Effector memory CD8-positive, alpha-beta T cell (primary cell): ENCODE data around the gene ARMH2.

Source experiments
- ATAC-seq: fragments of 150-1000 bp; cut with Tn5 transposase; replicated peaks from 2 replicates; pipeline ENCODE4 v1.10.0; 2021; ENCODE audit warnings: mild to moderate bottlenecking, moderate library complexity
- DNase-seq, 3 experiments: peaks; one replicate each; pipeline ENCODE4 v3.0.0; 2021
- H3K27ac Mint-ChIP-seq, 2 donors: one replicate each; pipeline ENCODE4 v1.8.0; 2022; ENCODE audit warnings: mild to moderate bottlenecking in 2 of 2, mixed read lengths in 2 of 2, moderate library complexity in 2 of 2
- H3K27me3 Mint-ChIP-seq, 2 donors: one replicate each; pipeline ENCODE4 v1.8.0; 2022; ENCODE audit warnings: mixed read lengths in 2 of 2
- H3K36me3 Mint-ChIP-seq: one replicate; pipeline ENCODE4 v1.8.0; 2022; ENCODE audit warnings: mild to moderate bottlenecking, moderate library complexity, mixed read lengths; ENCODE audit not compliant: insufficient read depth
- H3K4me1 Mint-ChIP-seq, 2 donors: one replicate each; pipeline ENCODE4 v1.8.0; 2022; ENCODE audit warnings: low read depth in 2 of 2, mixed read lengths in 2 of 2
- H3K4me3 Mint-ChIP-seq, 2 donors: one replicate each; pipeline ENCODE4 v1.8.0; 2022; ENCODE audit warnings: mild to moderate bottlenecking in 2 of 2, mixed read lengths in 2 of 2, moderate library complexity in 2 of 2
- H3K9me3 Mint-ChIP-seq, 2 donors: one replicate each; pipeline ENCODE4 v1.8.0; 2022; ENCODE audit warnings: mixed read lengths in 2 of 2

ARMH2 gene

DNA sequence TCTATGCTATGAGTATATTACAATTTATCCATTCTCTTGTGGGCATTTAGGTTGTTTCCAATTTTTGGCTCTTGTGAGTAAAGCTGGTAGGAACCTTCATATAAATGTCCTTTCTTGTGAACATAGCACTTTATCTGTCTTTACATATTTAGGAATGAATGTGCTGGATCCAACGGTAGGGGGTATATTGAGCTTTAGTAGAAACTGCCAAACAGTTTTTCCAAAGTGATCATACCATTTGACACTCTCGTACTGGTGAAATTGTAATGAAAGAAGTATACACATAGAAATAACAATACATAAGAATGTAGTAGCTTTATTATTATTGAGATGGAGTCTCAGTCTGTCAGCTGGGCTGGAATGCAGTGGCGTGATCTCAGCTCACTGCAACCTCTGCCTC, 30.9 kb upstream of the ARMH2 start:
- peak overlapping the region in 1 of 2 donors; percentile 26 for H3K27ac Mint-ChIP-seq
- no peak for ATAC-seq

GRCh38 chr6:24827970-24828369, 29.3 kb upstream of the ARMH2 start:
- Mint-ChIP-seq H3K27ac (peak overlapping the region; percentile 56 to 85), H3K4me1 (peaks cover 17 to 27% of the 10 kb centered on the region in 2 donors), H3K9me3 (no peaks in the 10 kb centered on the region), H3K36me3 (peaks cover 100% of the 10 kb centered on the region), H3K4me3 (no peak overlapping the region), H3K27me3 (no peaks in the 10 kb centered on the region)
- ATAC-seq: no peak
- DNase-seq: no peak

More for the DNA sequence above, 30.9 kb upstream of the ARMH2 start:
- no peaks in the 10 kb centered on the region for H3K27me3 Mint-ChIP-seq
- DNase-seq: no peak
- H3K4me3 Mint-ChIP-seq: no peak overlapping the region
- peaks cover 100% of the 10 kb centered on the region for H3K36me3 Mint-ChIP-seq
- H3K9me3 Mint-ChIP-seq: no peaks in the 10 kb centered on the region
- peaks cover 20 to 38% of the 10 kb centered on the region in 2 donors for H3K4me1 Mint-ChIP-seq

GRCh38 chr6:24827162-24827561, 28.4 kb upstream of the ARMH2 start:
- H3K27ac Mint-ChIP-seq: peak overlapping the region; percentile 56 to 85
- peaks cover 98% of the 10 kb centered on the region for H3K36me3 Mint-ChIP-seq
- no peak for DNase-seq
- H3K9me3 Mint-ChIP-seq: no peaks in the 10 kb centered on the region
- ATAC-seq: no peak
- peaks cover 17 to 27% of the 10 kb centered on the region in 2 donors for H3K4me1 Mint-ChIP-seq
- H3K27me3 Mint-ChIP-seq: no peaks in the 10 kb centered on the region
- H3K4me3 Mint-ChIP-seq: no peak overlapping the region

GRCh38 chr6:24825130-24825630, 26.5 kb upstream of the ARMH2 start:
- Mint-ChIP-seq H3K4me1 (peaks cover 16 to 19% of the 10 kb centered on the region in 2 donors), H3K27ac (peak overlapping the region in 1 of 2 donors; percentile 32), H3K4me3 (no peak overlapping the region), H3K9me3 (no peaks in the 10 kb centered on the region), H3K27me3 (no peaks in the 10 kb centered on the region), H3K36me3 (peaks cover 98% of the 10 kb centered on the region)
- DNase-seq (no peak), ATAC-seq (no peak)

- Mint-ChIP-seq H3K36me3 (peaks cover 94% of the 10 kb centered on the region), H3K4me1 (peaks cover 16 to 19% of the 10 kb centered on the region in 2 donors), H3K9me3 (no peaks in the 10 kb centered on the region), H3K27ac (peak overlapping the region; percentile 32 to 35), H3K4me3 (no peak overlapping the region), H3K27me3 (no peaks in the 10 kb centered on the region)
- ATAC-seq (no peak), DNase-seq (no peak)
These were observed 25.6 kb upstream of the ARMH2 start for GRCh38 chr6:24824142-24824938.

DNA sequence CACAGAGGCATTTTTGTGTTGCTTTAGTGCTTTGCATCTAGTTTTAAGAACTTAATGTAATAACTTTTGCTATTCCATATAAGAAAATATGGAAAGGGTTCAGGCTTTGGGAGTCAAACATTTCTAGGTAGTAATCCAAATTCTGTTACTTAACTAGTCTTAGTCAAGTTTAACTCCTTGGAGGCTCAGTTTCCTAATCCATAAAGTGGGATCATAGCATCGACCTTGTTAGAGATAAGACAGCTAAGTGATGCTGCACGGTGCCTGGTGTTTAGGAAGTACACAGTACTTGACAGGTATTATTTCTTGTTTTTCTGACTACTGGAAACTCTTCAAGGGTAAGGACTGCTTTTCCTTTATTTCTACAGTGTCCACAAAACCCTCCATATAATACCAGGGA, 24.5 kb upstream of the ARMH2 start:
- H3K36me3 Mint-ChIP-seq: peaks cover 94% of the 10 kb centered on the region
- H3K4me1 Mint-ChIP-seq: peaks cover 16 to 23% of the 10 kb centered on the region in 2 donors
- no peaks in the 10 kb centered on the region for H3K9me3 Mint-ChIP-seq
- no peak for ATAC-seq
- DNase-seq: no peak
- H3K27ac Mint-ChIP-seq: peak overlapping the region in 1 of 2 donors; percentile 35
- no peaks in the 10 kb centered on the region for H3K27me3 Mint-ChIP-seq
- no peak overlapping the region for H3K4me3 Mint-ChIP-seq

- no peaks in the 10 kb centered on the region for H3K27me3 Mint-ChIP-seq
- no peak overlapping the region for H3K4me3 Mint-ChIP-seq
- no peaks in the 10 kb centered on the region for H3K9me3 Mint-ChIP-seq
- H3K36me3 Mint-ChIP-seq: peaks cover 94% of the 10 kb centered on the region
- no peak overlapping the region for H3K27ac Mint-ChIP-seq
- ATAC-seq (no peak), DNase-seq (no peak)
- peaks cover 14 to 20% of the 10 kb centered on the region in 2 donors for H3K4me1 Mint-ChIP-seq
These were observed 24.0 kb upstream of the ARMH2 start for GRCh38 chr6:24822696-24823095.

DNA sequence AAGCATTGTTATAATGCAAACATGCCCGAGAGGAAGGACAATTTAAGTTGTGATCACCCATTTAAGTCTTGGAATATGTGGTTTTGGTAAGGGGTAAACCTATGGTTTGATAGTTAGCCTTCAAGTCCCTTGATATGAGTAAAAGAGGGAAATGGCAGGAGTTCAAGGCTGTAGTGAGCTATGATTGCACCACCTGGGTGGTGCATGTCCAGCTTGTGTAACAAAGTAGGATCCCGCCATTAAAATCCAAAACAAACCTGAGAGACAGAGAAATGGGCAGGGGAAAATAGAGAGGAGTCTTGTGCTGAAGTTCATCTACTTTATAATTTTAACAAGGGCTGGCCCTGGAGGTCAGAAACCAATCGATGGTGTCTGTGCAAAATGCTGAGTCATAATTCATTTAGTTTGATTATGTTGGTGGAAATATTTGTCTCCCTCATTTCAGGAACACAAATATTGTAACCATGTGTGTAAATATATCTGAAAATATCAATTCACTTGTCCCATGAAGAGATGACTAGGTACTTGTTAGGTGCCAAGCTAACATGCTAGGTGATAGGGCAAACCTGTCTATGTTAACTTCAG, 23.2 kb upstream of the ARMH2 start:
- Mint-ChIP-seq H3K27ac (peak overlapping the region; percentile 80 to 83), H3K9me3 (no peaks in the 10 kb centered on the region), H3K27me3 (no peaks in the 10 kb centered on the region), H3K36me3 (peaks cover 89% of the 10 kb centered on the region), H3K4me3 (no peak overlapping the region), H3K4me1 (peaks cover 8 to 13% of the 10 kb centered on the region in 2 donors)
- no peak for DNase-seq
- no peak for ATAC-seq

GRCh38 chr6:24818346-24818745, 19.6 kb upstream of the ARMH2 start:
- Mint-ChIP-seq H3K36me3 (peaks cover 53% of the 10 kb centered on the region), H3K27me3 (no peaks in the 10 kb centered on the region), H3K4me3 (no peak overlapping the region), H3K27ac (peak overlapping the region; percentile 67 to 75), H3K4me1 (peaks cover 3 to 4% of the 10 kb centered on the region in 2 donors), H3K9me3 (no peaks in the 10 kb centered on the region)
- DNase-seq: no peak
- ATAC-seq: no peak

DNA sequence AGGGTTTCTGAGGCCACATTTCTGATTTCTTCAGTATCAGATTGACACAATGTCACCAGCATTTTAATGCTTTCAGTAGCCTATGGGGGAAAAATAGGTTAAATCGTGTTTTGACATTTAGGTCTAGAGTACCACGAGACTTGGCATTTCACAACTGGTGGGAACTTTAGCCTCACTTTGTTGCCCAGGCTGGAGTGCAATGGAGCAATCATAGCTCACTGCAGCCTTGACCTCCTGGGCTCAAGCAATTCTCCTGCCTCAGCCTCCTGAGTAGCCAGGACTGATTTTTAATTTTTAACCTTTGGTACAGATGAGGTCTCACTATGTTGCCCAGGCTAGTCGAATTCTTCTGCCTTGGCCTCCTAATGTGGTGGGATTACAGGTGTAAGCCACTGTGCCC, 11.0 kb upstream of the ARMH2 start:
- no peak for ATAC-seq
- H3K27ac Mint-ChIP-seq: peak overlapping the region; percentile 51 to 54
- no peak overlapping the region for H3K4me3 Mint-ChIP-seq
- DNase-seq: no peak
- no peaks in the 10 kb centered on the region for H3K9me3 Mint-ChIP-seq
- peaks cover 3 to 5% of the 10 kb centered on the region in 2 donors for H3K4me1 Mint-ChIP-seq
- peaks cover 67% of the 10 kb centered on the region for H3K36me3 Mint-ChIP-seq
- H3K27me3 Mint-ChIP-seq: no peaks in the 10 kb centered on the region

DNA sequence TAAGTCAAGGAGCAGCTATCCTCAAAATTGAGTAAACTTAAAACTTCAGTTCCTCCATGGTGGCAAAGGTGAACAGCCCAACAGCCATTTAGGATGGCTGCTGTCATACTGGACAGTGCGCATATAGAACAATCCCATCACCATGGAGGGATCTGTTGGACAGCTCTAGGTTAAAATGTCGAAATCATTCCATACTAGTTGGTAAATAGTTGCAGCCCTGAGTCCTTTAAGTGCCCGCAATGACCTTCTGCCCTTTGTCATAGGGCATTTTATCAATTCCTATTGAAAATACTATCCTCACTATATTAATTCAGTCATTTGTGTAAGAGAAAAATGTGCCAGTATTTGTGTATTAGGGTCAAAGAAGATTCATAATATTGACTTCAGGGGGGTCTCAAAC, 8.9 kb upstream of the ARMH2 start:
- Mint-ChIP-seq H3K36me3 (peaks cover 88% of the 10 kb centered on the region), H3K27me3 (no peaks in the 10 kb centered on the region), H3K27ac (peak overlapping the region; percentile 36 to 51), H3K9me3 (no peaks in the 10 kb centered on the region), H3K4me1 (peaks cover 3 to 5% of the 10 kb centered on the region in 2 donors), H3K4me3 (no peak overlapping the region)
- ATAC-seq: no peak
- no peak for DNase-seq

DNA sequence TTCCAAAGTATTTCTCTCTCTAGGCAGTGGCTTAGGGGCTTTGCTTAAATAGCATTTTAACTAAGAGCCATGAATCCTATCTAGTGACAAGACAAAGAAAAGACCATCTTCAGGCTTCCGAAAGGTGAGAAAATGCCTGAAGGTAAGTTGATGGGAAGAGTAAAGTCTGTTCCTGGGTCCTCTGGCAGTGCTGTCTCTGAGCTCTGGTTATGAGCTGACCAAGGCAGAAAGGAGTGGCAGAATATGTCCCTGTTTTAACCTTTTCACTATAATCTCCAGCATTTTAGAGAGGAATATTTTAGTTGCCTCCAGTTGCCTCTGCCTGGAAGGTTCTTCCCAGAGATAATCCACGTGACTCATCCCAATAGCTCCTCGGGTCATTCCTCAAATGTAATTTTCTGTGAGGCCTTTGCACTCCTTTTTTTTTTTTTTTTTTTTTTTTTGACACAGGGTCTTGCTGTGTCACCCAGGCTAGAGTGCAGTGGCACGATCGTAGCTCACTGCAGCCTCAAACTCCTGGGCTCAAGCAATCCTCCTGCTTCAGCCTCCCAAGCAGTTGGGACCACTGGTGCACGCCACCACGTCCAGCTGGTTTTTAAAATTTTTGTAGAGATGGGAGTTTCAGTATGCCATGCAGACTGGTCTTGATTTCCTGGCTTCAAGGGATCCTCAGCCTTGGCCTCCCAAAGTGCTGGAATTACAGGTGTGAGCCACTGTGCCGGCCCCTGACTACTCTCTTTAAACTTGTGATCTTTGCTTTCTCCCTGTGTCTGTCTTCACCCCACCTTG, 3.7 kb upstream of the ARMH2 start:
- peaks cover 74% of the 10 kb centered on the region for H3K36me3 Mint-ChIP-seq
- H3K27ac Mint-ChIP-seq: peak overlapping the region; percentile 73 to 84
- H3K27me3 Mint-ChIP-seq: no peaks in the 10 kb centered on the region
- no peak for DNase-seq
- peaks cover 0 to 5% of the 10 kb centered on the region in 2 donors for H3K4me1 Mint-ChIP-seq
- no peaks in the 10 kb centered on the region for H3K9me3 Mint-ChIP-seq
- no peak overlapping the region for H3K4me3 Mint-ChIP-seq
- ATAC-seq: no peak

DNA sequence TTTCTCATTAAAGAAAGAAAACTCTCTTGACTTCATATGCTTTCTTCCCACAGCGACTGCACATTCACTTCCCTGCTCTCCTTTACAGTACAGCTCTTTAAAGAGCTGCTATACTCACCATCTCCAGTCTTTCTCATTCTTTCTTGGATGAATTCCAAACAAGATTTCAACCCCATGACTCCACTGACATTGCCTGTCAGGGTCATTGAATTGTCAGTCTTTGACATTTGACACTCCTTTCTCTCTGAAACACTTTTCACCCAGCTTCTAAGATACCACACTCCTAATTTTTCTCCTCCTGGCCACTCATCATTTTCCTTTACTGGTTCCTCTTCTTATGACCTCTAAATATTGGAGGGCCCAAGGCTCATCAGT, 811 bp upstream of the ARMH2 start:
- Mint-ChIP-seq H3K4me3 (no peak overlapping the region), H3K27ac (peak overlapping the region; percentile 21 to 71), H3K9me3 (no peaks in the 10 kb centered on the region), H3K4me1 (peaks cover 0 to 5% of the 10 kb centered on the region in 2 donors), H3K27me3 (no peaks in the 10 kb centered on the region), H3K36me3 (peaks cover 45% of the 10 kb centered on the region)
- no peak for DNase-seq
- no peak for ATAC-seq
